SH-SY5Y (cell line): ENCODE measurements around the gene DPH7.

Experiments
- GATA2 ChIP-seq: IDR thresholded peaks from 2 replicates; pipeline ENCODE4 v1.6.1; 2011; ENCODE audit warnings: mild to moderate bottlenecking, low read depth, low read length
- GATA3 ChIP-seq: IDR thresholded peaks from 2 replicates; pipeline ENCODE4 v1.6.1; 2011; ENCODE audit warnings: low read depth, mild to moderate bottlenecking, low read length, moderate library complexity

GRCh38 chr9:137588891-137589290 is 10.2 kb upstream of the DPH7 start:
- TF ChIP-seq GATA2 (no peak), GATA3 (no peak)
